ENCODE results near the gene PMEL. TPM values are rescaled to one million over a fixed set of nuclear protein-coding genes. Genes with fewer than 3 reads are reported as not detected.

Gene PMEL
- 3.2 TPM for total RNA-seq

GRCh38 chr12:55965941-55966407 lies at the start of gene PMEL:
Gene PMEL, minus strand, starts transcription at chr12:55966042. Its CDS starts 31 bp downstream, at chr12:55966011.

DNA sequence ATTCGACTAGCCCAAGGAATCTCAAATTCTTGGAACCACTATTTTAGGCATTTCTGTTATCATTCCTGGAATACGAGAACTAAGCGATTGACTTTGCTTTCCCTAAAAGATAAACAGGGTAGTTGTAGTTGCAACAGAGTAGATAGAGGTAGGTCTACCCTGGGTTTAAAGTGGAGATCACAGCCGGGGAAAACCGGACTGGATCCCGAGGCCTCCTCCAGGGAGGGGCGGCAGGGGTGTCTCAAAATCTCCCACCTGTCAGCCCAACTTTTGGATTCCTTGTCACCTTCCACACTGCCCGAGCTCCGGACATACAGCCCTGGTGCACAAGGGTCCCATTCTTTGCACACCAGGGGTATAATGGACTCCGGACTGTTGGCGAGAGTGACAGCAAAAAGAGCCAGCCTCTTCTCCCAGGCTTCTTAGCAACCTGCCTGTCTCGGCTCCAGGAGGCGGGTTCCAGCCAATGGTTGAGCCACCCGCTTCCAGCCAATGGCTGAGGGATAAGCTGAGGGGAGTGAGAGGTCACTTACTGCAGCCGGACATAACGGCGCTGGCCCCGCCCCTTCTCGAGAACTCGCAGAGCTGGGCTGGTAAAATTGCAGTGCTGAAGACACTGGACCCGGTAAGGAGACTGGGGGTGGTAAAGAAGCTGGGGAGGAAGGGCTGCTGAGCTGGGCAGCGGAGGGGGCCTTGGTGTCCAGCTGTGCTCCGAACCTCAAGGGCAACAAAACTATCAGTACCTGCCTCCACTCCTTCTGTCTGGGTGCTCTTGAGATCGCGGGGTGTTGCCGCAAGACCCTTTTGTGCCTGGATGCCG lies 31.1 kb upstream of the PMEL start, which contains the start of gene SUOX:
TSS of gene SUOX (plus strand) at position 562 of the 820 bp plus-strand sequence. CDS start 4,946 bp downstream, outside the sequence.

DNA sequence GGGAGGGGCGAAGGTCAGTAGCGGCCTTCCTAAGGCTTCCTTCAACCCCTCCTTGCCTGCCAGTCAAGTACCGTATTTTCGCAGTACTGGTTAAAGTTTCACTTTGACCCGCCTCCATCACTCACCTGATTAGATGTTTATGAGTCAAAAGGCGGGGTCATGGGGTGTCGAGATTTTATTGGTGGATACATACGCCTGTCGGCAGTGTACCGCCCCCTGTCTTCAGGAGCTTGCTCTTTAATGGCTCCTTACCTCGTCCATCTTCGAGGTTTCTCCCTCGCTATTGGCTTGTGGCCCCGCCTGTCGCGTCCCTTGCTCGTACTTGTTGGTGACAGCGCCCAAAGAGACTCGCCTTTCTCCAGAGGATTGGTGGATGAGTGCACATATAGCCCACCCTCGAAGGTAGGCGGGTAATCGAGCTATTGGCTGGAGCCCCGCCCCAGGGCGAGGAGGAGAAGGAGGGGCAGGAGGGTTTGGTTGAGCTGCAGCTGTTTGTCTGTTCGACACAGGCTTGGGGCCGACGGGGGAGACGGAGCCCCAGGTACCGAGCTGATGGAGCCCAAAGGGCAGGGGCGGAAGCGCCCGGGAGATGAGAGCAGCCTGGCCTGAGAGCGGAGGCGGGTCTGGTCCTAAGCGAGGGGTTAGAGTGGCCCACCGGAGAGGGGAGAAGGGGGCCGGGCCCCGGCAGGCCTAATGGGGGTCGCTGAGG lies 7.9 kb upstream of the PMEL start, which contains the start of gene RAB5B:
TSS of gene RAB5B (plus strand) at position 480 of the 709 bp plus-strand sequence. CDS start 12,883 bp downstream, outside the sequence.

DNA sequence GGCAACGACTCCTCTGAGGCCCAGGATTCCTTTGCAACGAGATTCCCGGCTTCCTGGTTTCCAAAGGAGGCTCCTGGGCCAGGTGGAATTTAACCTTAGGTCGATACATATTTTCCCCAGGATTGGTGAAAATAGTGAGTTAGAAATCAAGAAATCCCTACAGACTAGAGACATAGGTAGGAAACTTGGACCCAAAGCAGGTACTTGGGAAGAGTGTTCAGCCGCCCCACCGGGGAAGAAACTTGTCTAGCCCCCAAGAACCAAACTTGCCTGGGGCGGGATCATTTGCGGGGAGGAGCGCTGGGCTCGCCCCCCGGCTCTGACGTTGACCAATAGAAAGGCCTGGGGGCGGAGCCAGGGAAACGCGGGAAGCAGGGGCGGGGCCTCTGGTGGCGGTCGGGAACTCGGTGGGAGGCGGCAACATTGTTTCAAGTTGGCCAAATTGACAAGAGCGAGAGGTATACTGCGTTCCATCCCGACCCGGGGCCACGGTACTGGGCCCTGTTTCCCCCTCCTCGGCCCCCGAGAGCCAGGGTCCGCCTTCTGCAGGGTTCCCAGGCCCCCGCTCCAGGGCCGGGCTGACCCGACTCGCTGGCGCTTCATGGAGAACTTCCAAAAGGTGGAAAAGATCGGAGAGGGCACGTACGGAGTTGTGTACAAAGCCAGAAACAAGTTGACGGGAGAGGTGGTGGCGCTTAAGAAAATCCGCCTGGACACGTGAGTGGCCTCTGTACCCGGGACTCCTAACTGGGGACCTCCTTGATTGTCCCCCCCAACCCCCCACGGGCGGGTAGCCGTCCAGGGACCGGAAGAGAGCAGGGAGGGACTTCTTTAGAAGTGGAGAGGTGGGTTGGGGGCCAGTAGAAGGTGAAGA lies 803 bp upstream of the PMEL start, which contains the start of gene CDK2:
TSS of gene CDK2 (plus strand) at position 423 of the 874 bp plus-strand sequence. CDS start at position 602, 179 bp downstream.

GRCh38 chr12:55930771-55931316 lies 35.0 kb downstream of the PMEL start, which contains the start of gene DGKA:
Gene DGKA, plus strand, starts transcription at chr12:55931162. Its CDS starts 5,342 bp downstream, at chr12:55936504.

GRCh38 chr12:55927588-55928502 lies 38.0 kb downstream of the PMEL start, which contains the start of gene PYM1:
Gene PYM1, minus strand, starts transcription at chr12:55927894. Its CDS starts 133 bp downstream, at chr12:55927761.

Other genes starting within 250 kb of the PMEL start
- gene BLOC1S1, start 250.0 kb downstream of the PMEL start, total RNA-seq = 71.4 TPM
- gene RDH5, start 245.6 kb downstream of the PMEL start, total RNA-seq = 19.6 TPM
- gene CD63, start 237.0 kb downstream of the PMEL start, total RNA-seq = 395 TPM
- gene GDF11, start 222.9 kb downstream of the PMEL start, total RNA-seq = 11.4 TPM
- 38.0 TPM for gene SARNP, start 148.3 kb downstream of the PMEL start, total RNA-seq
- 19.3 TPM for gene ORMDL2, start 148.0 kb downstream of the PMEL start, total RNA-seq
- gene DNAJC14, start 136.5 kb downstream of the PMEL start, total RNA-seq = 37.1 TPM
- 1.5 TPM for gene MMP19, start 123.1 kb downstream of the PMEL start, total RNA-seq
- gene PYM1, start 38.1 kb downstream of the PMEL start, total RNA-seq = 22.0 TPM
- gene DGKA, start 34.9 kb downstream of the PMEL start, total RNA-seq = 20.2 TPM
- 37.2 TPM for gene CDK2, start 788 bp upstream of the PMEL start, total RNA-seq
- gene RAB5B, start 8.0 kb upstream of the PMEL start, total RNA-seq = 86.6 TPM
- gene SUOX, start 31.2 kb upstream of the PMEL start, total RNA-seq = 30.5 TPM
- 6.0 TPM for gene IKZF4, start 55.0 kb upstream of the PMEL start, total RNA-seq
- 280 TPM for gene RPS26, start 75.9 kb upstream of the PMEL start, total RNA-seq
- gene ERBB3, start 114.1 kb upstream of the PMEL start, total RNA-seq = 123 TPM
- gene PA2G4, start 138.5 kb upstream of the PMEL start, total RNA-seq = 78.5 TPM
- gene RPL41, start 150.6 kb upstream of the PMEL start, total RNA-seq = 1,889 TPM
- gene ZC3H10, start 152.2 kb upstream of the PMEL start, total RNA-seq = 4.9 TPM
- gene ESYT1, start 162.2 kb upstream of the PMEL start, total RNA-seq = 105 TPM
- 79.0 TPM for gene MYL6B, start 186.5 kb upstream of the PMEL start, total RNA-seq
- gene MYL6, start 192.3 kb upstream of the PMEL start, total RNA-seq = 1,413 TPM
- 119 TPM for gene SMARCC2, start 223.4 kb upstream of the PMEL start, total RNA-seq

Data from metanephros (tissue), 1 donor.